Fibroblast of lung (primary cell): ENCODE data around the gene MYO5B.

Source experiments
- CTCF ChIP-seq, 2 donors: IDR thresholded peaks in 1 of 2; conservative IDR thresholded peaks in 1 of 2; 1 replicate in 1 of 2; 2 replicates in 1 of 2; pipeline ENCODE4 v1.5.1; 2011 to 2012; ENCODE audit warnings: low read length in 2 of 2, control low read depth in 1 of 2, inconsistent platforms in 1 of 2, low read depth in 1 of 2, mild to moderate bottlenecking in 1 of 2
- EZH2 ChIP-seq: IDR thresholded peaks from 2 replicates; pipeline ENCODE4 v1.5.1; 2012; ENCODE audit warnings: low read length, control low read depth, mild to moderate bottlenecking; ENCODE audit errors: missing control alignments

DNA sequence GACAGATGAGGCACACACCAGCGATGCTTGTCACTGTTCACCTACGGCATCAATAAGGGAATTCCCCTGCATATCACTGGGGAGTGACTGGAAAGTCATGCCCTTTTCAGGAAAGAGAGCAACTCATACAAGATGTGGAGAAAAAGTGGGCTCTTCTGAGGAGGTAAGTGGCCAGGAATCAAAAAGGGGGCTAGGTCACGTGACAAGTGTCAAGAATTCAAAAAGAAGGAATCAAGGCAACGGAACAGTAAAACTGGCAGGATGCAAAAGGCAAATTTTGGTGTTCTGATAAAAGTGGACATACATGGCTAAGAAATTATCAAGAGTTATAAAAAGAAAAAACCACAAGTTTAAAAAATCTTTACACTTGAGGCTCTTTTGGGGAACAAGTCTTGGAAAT is 190.9 kb downstream of the MYO5B start:
- no peak for TF ChIP-seq CTCF (conservative IDR thresholded peaks at IDR 0.05 in 1 of 2, IDR thresholded peaks at IDR 0.05 in 1 of 2; ENCODE audit: low read depth in 1 of 2, low read length in 2 of 2)
- TF ChIP-seq EZH2 = no peak
